HCT116 (cell line): Measurements from ENCODE around the gene ATF1. TPM values are rescaled to one million over a fixed set of nuclear protein-coding genes. Genes with fewer than 3 reads are reported as not detected.
"Not testable (repeated sequence)": the region's sequence is repeated elsewhere in the genome, so short reads cannot be mapped to it uniquely, and the experiment has no call there.

Source experiments
- ATAC-seq: fragments of 200-7000 bp; cut with Tn5 transposase; 2 replicates; pipeline ENCODE4 v1.9.1; 2020; ENCODE audit warnings: mild to moderate bottlenecking, moderate library complexity
- BruUV-seq: library from RNA; stranded (reverse); fragments of 400-500 nt; replicated peaks from 2 replicates; lab custom pipeline; 2021; lab: Mats Ljungman, UMichigan
- CTCF ChIA-PET: fragments of 300-600 bp; sonication (Branson Sonifier 250); formaldehyde crosslinking; loops from one replicate; lab custom pipeline; 2021; ENCODE audit warnings: antibody characterized with exemption; lab: Charles Lee
- POLR2A ChIA-PET: fragments of 300-600, 350-600 bp; sonication (Branson Sonifier 250); formaldehyde crosslinking; loops from one replicate; lab custom pipeline; 2021; ENCODE audit warnings: antibody characterized with exemption; lab: Charles Lee
- RAD21 ChIA-PET, 2 experiments: fragments of 300-600 bp; sonication (Branson Sonifier 250); formaldehyde crosslinking; loops; one replicate each; lab custom pipeline; 2023; ENCODE audit warnings: low total read pairs in 2 of 2; ENCODE audit not compliant: uncharacterized antibody in 2 of 2, unreplicated experiment in 2 of 2, low non-redundant PET in 1 of 2; lab: Charles Lee
- DNase-seq: peaks from one replicate; pipeline ENCODE4 v3.0.0-alpha.2; 2010; ENCODE audit warnings: low read depth, low spot score
- H2AFZ ChIP-seq: fragments of 200-600 bp; shearing (Covaris generic), sonication (generic); 2 replicates; pipeline ENCODE4 v1.6.1; 2017; ENCODE audit warnings: low read depth, mixed run types, mixed read lengths, antibody characterized with exemption, low read length; ENCODE audit not compliant: poor library complexity, severe bottlenecking
- H3K27ac ChIP-seq: 2 replicates; pipeline ENCODE4 v1.5.1; 2012; ENCODE audit warnings: low read depth, low read length
- H3K27me3 ChIP-seq: fragments of 200-600 bp; sonication (generic); 2 replicates; pipeline ENCODE4 v1.6.1; 2016; ENCODE audit warnings: mixed run types, low read length, mixed read lengths; ENCODE audit not compliant: insufficient read depth
- H3K36me3 ChIP-seq, 2 experiments: fragments of 200-500 bp in 1 of 2; fragments of 200-600 bp in 1 of 2; sonication (Bioruptor generic) in 1 of 2; sonication (generic) in 1 of 2; 2 replicates each; pipeline versions ENCODE4 v1.5.1 to v1.6.1; 2014 to 2016; ENCODE audit warnings: low read length in 2 of 2, inconsistent platforms in 1 of 2, mixed read lengths in 1 of 2, mixed run types in 1 of 2; ENCODE audit not compliant: insufficient read depth in 2 of 2, control insufficient read depth in 1 of 2
- H3K4me1 ChIP-seq, 2 experiments: fragments of 200-600 bp in 1 of 2; sonication (generic) in 1 of 2; 2 replicates each; pipeline versions ENCODE4 v1.5.1 to v1.6.1; 2012 to 2017; ENCODE audit warnings: low read length in 2 of 2, inconsistent platforms in 1 of 2, mild to moderate bottlenecking in 1 of 2, mixed read lengths in 1 of 2, mixed run types in 1 of 2, moderate library complexity in 1 of 2; ENCODE audit not compliant: insufficient read depth in 2 of 2, control insufficient read depth in 1 of 2
- H3K4me2 ChIP-seq: fragments of 200-600 bp; sonication (generic); 2 replicates; pipeline ENCODE4 v1.6.1; 2017; ENCODE audit warnings: mixed run types, low read length, mixed read lengths
- H3K4me3 ChIP-seq, 2 experiments: fragments of 200-600 bp in 1 of 2; sonication (generic) in 1 of 2; replicated peaks in 1 of 2; 2 replicates each; pipeline ENCODE4 v1.5.1; 2011 to 2016; ENCODE audit warnings: low read length in 2 of 2, control low read depth in 1 of 2, low read depth in 1 of 2, mild to moderate bottlenecking in 1 of 2, mixed read lengths in 1 of 2, mixed run types in 1 of 2
- H3K79me2 ChIP-seq: fragments of 200-600 bp; sonication (generic); 2 replicates; pipeline ENCODE4 v1.6.1; 2017; ENCODE audit warnings: mild to moderate bottlenecking, mixed run types, low read length, moderate library complexity, mixed read lengths; ENCODE audit not compliant: insufficient read depth
- H3K9ac ChIP-seq: fragments of 200-600 bp; sonication (generic); 2 replicates; pipeline ENCODE4 v1.6.1; 2016; ENCODE audit warnings: low read length, mixed read lengths
- H3K9me2 ChIP-seq: fragments of 200-600 bp; sonication (generic), shearing (Covaris generic); 2 replicates; pipeline ENCODE4 v1.6.1; 2017; ENCODE audit warnings: mixed run types, mild to moderate bottlenecking, moderate library complexity; ENCODE audit not compliant: insufficient read depth
- H3K9me3 ChIP-seq, 2 experiments: fragments of 200-500 bp in 1 of 2; fragments of 200-600 bp in 1 of 2; sonication (Bioruptor generic) in 1 of 2; sonication (generic) in 1 of 2; 2 replicates each; pipeline ENCODE4 v1.6.1; 2014 to 2017; ENCODE audit warnings: low read length in 2 of 2, mixed read lengths in 2 of 2, inconsistent platforms in 1 of 2, low read depth in 1 of 2, mild to moderate bottlenecking in 1 of 2, mixed run types in 1 of 2, moderate library complexity in 1 of 2; ENCODE audit not compliant: control insufficient read depth in 1 of 2, insufficient read depth in 1 of 2
- H4K20me1 ChIP-seq: fragments of 200-600 bp; sonication (generic), shearing (Covaris generic); 2 replicates; pipeline ENCODE4 v1.6.1; 2017; ENCODE audit warnings: mixed run types, mild to moderate bottlenecking, moderate library complexity; ENCODE audit not compliant: insufficient read depth
- EZH2 ChIP-seq: fragments of 200-600 bp; sonication (generic); IDR thresholded peaks from 2 replicates; pipeline ENCODE4 v1.6.1; 2017; ENCODE audit warnings: antibody characterized with exemption, mixed run types
- SIN3A ChIP-seq: IDR thresholded peaks from 2 replicates; pipeline ENCODE4 v1.6.1; 2012; ENCODE audit warnings: low read depth
- TCF7L2 ChIP-seq: IDR thresholded peaks from 2 replicates; pipeline ENCODE4 v1.7.0; 2011; ENCODE audit warnings: borderline replicate concordance, inconsistent platforms; ENCODE audit not compliant: insufficient read depth, insufficient read length; ENCODE audit errors: extremely low read depth
- intact Hi-C: fragments of 100-400 bp; cut with micrococcal nuclease; formaldehyde crosslinking; loops from 2 replicates; pipeline ENCODE4 v1.10.0; 2022
- total RNA-seq: library from RNA; stranded (reverse); gene quantifications from one replicate; pipeline ENCODE4 v1.2.1, GENCODE V29; 2021; ENCODE audit not compliant: unreplicated experiment

ATF1 gene
- total RNA-seq, 1 experiment from 2014 or later, result 48.8 TPM

DNA sequence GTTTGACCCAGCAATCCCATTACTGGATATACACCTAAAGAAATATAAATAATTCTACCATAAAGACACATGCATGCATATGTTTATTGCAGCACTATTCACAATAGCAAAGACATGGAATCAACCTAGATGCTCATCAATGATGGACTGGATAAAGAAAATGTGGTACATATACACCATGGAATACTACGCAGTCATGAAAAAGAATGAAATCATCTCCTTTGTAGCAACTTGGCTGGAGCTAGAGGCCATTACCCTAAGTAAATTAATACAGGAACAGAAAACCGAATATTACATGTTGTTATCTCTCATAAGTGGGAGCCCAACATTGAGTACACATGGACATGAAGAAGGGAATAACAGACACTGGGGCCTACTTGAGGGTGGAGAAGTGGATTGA, 91.8 kb downstream of the ATF1 start:
- intact Hi-C loops, POLR2A ChIA-PET, BruUV-seq: not testable (repeated sequence)

DNA sequence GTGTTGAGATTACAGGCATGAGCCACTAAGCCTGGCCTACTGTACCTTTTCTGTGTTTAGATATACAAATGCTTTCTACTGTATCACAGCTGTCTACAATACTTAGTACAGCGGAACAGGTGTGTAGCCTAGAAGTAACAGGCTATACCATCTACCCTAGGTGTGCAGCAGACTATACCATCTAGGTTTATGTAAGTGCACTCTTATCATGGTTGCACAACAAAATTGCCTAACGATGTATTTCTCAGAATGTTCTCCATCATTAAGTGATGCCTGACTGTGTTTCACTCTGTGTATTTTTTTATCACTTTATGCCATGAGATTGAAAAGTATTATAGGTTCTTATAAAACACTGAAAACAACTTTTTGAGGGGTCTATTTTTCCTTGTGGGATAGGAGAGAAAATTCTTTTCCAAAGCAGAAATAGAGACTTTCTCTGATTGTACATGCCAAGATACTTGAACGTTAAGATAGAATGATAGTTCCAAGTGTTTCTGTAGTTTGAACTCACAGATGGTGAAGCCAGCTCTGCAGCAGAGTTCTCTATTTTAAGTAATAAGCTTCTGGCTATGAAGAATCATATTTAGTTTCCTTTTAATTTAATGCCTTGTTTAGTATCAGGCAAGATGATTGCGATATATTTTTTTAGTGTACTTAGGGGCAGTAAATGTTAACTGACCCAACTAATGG, 95.9 kb downstream of the ATF1 start:
- no peak for DNase-seq
- no peak overlapping the region for H3K4me2 ChIP-seq
- no TSS peak for BruUV-seq
- H3K9ac ChIP-seq, result no peak overlapping the region
- H3K27ac ChIP-seq, result no peak overlapping the region
- no peaks in the 10 kb centered on the region for H4K20me1 ChIP-seq
- H3K36me3 ChIP-seq, result no peaks in the 10 kb centered on the region
- H3K9me2 ChIP-seq, result no peaks in the 10 kb centered on the region
- peaks cover 0 to 7% of the 10 kb centered on the region in 2 experiments; a peak in 1 of 4 replicates for H3K4me1 ChIP-seq
- no peaks in the 10 kb centered on the region for H3K9me3 ChIP-seq
- CTCF ChIA-PET, result no interaction called here
- no peak overlapping the region for H2AFZ ChIP-seq
- RAD21 ChIA-PET, result no interaction called here
- intact Hi-C loops, result no loop called here
- H3K4me3 ChIP-seq, result no peak overlapping the region
- no peak for ATAC-seq
- TF ChIP-seq TCF7L2, result no peak
- TF ChIP-seq EZH2, result no peak
- TF ChIP-seq SIN3A, result no peak
- H3K79me2 ChIP-seq, result no peaks in the 10 kb centered on the region
- no peaks in the 10 kb centered on the region for H3K27me3 ChIP-seq
- POLR2A ChIA-PET, result no interaction called here

More for the DNA sequence above, 91.8 kb downstream of the ATF1 start:
- H3K9me2 ChIP-seq, H3K27me3 ChIP-seq, RAD21 ChIA-PET, H3K9me3 ChIP-seq, H3K27ac ChIP-seq, H3K79me2 ChIP-seq, H3K4me3 ChIP-seq, CTCF ChIA-PET, H3K9ac ChIP-seq, ATAC-seq, H2AFZ ChIP-seq, H3K4me1 ChIP-seq, H4K20me1 ChIP-seq, H3K36me3 ChIP-seq, H3K4me2 ChIP-seq, DNase-seq: not testable (repeated sequence)
